GM19035 (cell line): ENCODE results near the gene METAP1D.
"Not testable (repeated sequence)": the region's sequence is repeated elsewhere in the genome, so short reads cannot be mapped to it uniquely, and the experiment has no call there.

Source experiments
- ATAC-seq: cut with Tn5 transposase; IDR thresholded peaks from one replicate; pipeline ENCODE4 v1.9.1; 2021; ENCODE audit not compliant: unreplicated experiment

The METAP1D gene

DNA sequence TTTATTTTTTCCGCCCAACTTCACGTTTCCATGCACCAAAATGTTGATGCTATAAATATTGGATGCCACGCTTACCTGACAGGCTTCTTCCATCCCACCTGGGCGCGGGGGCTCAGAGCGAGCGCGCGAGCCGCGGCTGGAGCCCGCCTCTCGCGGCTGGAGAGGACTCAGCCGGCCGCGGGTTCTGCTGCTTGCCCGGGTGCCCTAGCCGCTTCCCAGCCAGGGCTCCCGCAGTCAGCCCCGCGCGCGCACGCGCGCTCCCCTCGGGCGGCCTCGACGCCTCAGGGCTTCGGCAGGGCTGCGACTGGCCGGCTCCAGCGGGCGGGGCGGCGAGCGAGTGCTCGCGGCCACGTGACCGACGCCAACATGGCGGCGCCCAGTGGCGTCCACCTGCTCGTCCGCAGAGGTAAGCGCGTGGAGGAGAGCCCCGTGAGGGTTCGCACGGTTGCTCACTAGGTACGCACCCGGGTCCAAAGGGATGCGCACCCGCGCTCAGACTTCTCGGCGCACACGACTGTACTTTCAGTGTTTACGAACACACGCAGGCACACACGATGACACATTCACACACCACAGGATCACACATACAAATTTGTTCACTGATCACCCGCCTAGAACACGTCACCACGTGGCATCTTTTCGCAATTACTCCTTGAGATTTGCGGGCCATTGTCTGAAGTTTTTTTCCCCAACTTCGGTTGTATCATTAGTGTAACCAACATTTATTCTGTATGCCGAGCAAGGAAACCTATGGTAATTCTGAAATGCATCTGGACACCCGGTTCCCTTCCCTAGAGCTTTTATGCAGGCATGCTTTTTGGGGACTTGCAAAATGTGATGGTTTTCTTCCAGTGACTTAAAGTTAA is at the start of gene METAP1D:
Gene METAP1D, plus strand, starts transcription at position 350 of the 866 bp plus-strand sequence. Its CDS starts 17 bp downstream, at position 367.
- ATAC-seq = peak; percentile 99

DNA sequence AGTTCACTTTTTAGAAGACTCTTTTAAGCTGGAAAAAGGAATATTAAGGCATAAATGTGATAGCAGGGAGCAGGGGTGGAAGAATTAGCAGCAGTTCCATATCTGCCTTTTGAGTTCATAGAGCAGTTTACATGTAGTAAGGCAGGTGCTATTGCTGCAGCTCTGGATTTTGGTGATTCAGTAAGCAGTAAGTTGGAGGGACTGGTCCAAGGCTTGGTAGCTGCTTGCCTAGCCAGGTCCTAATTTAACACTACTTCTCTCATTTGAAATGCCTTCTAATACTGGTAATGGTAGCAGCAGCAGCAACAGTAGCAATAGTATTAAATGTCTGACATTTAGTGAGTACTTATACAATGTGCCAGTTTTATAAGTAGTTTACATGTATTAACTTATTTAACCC is 47.5 kb upstream of the METAP1D start:
- ATAC-seq = no peak

DNA sequence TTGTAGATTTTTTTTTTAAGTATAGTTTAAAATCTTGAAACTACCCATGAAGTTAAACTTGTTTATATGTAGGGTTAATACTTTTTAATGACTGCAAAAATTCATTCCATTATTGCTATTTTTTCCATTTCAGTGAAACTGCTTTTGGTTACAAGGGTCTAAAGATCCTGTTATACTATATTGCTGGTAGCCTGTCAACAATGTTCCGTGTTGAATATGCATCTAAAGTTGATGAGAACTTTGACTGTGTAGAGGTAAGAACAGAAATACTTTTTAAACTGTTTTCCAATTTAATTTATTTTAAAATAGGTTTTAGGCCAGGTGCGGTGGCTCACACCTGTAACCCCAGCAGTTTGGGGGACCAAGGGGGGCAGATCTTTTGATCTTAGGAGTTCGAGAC is 47.0 kb upstream of the METAP1D start:
- no peak for ATAC-seq

DNA sequence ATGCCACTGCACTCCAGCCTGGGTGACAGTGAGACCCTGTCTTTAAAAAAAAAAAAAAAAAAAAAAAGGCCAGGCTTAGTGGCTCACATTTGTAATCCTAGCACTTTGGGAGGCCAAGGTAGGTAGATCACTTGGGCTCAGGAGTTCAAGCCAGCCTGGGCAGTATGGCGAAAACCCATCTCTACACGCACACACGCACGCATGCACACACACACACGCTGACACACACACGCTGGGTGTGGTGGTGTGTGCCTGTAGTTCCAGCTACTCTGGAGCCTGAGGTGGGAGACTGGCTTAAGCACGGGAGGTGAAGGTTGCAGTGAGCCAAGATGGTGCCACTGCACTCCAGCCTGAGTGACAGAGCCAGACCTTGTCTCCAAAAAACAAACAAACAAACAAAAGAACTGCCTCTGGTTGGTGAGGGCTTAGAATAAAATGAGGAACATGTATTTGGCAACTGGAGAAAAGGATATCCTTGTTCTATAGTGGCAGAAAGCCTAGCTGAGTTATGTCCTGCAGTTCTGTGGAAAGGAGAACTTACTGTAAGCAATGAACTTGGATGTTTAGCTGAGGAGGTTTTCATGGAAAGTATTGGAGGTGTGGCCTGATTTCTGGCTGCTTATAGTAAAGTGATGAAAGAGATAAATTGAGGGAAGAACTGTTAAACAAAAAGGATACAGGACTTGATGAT is 43.5 kb upstream of the METAP1D start:
- ATAC-seq = no peak

DNA sequence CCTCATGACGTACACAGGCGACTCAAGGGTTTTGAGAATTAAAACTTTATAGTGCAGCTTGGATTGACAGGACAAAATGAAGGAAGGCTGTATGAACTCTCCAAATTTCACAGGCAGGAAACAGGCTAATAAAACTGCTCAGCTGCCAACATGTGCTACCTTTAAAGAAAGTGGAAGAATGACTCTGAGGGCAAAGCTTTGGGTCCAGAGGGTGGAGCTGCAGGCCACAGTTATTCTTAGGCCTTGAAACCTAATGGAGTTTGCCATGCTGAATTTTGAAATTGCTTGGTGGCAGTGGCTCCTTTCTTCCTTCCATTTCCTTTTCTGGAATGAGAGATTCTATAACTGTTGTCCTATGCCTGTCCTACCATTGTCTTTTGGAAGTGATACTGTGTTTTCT is 42.7 kb upstream of the METAP1D start:
- ATAC-seq = no peak

DNA sequence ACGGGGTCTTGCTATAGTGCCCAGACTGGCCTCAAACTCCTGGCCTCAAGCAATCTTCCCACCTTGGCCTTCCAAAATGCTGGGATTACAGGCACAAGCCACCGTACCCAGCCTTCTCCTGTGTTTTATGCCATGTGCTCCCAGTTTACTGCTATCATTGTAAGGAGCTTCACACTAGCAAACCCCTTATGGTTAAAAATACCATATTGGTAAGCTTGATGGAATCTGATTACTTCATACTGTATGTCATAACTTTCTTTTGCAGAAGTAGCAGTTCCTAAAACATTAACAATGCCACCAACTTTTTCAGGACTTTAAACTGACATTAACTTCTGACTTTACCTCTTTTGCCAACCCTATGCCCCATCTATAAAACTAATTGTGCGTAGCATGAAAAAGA is 41.3 kb upstream of the METAP1D start:
- no peak for ATAC-seq

DNA sequence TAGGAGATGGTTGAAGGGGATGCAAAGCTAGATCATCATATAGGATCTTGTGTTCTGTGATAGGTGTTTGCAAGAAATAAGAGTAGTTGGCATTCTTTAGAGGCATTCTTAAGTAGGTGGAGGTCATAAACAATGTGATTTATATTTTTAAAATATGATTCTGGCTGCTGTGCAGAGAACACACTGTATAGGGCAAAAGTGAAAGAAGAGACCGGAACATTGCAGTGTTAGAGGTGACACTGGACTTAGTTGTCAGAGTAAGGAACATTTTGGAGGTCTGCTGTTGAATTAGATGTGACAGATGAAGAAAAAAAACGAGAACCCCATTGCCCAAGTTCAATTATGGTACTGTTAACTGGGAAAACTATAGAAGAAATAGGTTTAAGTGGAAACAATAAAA is 39.8 kb upstream of the METAP1D start:
- ATAC-seq = no peak

DNA sequence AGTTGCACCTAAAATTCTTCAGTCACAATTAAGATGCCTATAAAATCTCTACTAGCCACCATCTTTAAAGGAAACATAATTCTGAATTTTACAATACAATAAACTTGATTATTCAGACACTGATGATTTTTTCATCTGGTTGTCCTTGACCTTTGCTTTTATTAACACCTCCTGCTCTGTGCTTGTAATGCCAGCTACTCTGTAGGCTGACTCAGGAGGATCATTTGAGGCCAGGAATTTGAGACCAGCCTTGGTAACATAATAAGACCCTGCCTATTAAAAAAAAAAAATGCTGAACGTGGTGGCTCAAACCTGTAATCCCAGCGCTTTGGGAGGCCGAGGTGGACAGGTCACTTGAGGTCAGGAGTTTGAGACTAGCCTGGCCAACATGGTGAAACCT is 39.2 kb upstream of the METAP1D start:
- no peak for ATAC-seq

DNA sequence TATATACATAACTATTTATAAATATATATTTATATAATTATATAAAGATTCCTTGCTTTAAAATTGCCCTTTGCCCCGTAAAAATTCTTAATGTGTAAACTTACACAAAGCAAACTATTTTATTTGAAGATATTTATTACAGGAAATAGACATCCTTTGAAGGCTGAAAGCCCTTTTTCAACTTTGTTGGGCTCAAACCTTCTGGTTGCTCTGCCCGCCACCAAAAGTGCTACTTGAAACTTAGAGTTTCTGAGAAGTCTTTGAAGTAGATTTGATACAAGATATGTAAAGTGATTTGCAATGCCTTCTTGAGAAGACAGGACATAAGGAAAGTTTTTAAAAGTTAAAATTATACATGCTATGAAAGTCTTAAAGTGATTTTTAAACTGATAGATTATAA is 36.6 kb upstream of the METAP1D start:
- ATAC-seq = no peak

DNA sequence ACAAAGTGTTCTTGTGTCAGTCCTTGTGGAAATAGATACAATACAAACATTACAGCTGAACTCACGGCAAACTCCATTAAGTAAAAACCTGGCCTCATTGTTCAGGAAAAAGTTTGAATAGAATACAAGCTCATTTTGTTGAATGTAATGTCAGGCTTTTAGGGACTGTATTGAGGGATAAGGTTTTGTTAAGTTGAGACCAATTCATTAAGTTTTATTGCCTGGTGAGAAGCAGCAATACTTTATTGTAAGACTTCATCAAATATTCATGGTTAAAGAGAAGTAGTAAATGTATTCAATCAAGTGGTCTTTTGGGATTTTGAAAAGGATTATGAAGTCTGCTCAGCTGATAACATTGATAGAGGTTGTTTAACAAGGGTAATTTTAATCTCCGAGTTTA is 35.4 kb upstream of the METAP1D start:
- no peak for ATAC-seq

DNA sequence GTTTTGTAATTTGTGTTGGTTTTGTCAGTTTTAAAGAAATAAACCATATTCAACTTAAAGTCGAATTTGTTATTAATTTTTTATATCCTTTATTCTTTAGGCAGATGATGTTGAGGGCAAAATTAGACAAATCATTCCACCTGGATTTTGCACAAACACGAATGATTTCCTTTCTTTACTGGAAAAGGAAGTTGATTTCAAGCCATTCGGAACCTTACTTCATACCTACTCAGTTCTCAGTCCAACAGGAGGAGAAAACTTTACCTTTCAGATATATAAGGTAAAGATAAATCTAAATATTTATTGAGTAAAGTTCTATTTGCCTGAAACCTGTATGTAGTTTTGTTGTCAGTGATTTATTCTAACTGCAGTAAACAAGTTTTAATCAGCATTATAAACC is 34.5 kb upstream of the METAP1D start:
- no peak for ATAC-seq

DNA sequence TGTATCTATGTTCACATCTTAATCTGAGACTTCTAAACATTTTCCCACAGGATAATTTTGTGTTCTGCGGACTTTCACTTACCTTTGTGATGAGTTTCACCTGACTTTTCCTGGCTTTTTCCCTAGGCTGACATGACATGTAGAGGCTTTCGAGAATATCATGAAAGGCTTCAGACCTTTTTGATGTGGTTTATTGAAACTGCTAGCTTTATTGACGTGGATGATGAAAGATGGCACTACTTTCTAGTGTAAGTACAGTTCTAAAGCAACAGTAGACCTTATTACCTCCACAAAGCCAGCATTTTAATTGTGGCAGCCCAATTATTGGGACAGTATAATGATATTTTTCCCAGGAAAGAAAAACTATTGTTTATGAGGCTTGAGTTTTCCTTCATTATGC is 34.1 kb upstream of the METAP1D start:
- no peak for ATAC-seq

DNA sequence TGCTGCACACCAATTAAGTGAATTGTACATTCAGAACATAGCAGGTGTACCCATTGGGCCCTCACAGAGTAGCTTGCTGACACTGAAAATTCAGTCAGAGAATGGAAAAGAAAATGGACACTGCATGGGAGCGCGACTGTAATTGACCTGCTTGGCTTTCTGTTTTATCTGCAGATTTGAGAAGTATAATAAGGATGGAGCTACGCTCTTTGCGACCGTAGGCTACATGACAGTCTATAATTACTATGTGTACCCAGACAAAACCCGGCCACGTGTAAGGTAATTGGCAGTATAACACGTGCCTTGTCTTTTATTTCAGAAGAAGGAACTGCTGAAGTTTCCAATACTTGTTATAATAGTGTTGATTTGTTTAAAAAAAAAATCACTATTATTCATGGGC is 33.5 kb upstream of the METAP1D start:
- ATAC-seq = no peak

DNA sequence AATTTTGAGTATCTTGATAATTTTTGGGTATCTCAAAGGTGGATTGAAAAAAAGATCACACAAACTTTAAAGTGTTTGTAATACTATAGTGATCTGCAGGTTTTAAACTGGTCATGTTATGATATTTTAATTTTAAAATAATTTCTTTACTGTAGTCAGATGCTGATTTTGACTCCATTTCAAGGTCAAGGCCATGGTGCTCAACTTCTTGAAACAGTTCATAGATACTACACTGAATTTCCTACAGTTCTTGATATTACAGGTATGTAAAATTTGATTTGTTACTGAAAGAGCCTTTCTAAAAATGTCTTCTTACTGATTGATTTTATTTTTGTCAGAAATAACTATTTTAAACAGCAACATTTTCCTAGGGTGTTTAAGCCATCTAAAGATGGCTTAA is 33.1 kb upstream of the METAP1D start:
- no peak for ATAC-seq

DNA sequence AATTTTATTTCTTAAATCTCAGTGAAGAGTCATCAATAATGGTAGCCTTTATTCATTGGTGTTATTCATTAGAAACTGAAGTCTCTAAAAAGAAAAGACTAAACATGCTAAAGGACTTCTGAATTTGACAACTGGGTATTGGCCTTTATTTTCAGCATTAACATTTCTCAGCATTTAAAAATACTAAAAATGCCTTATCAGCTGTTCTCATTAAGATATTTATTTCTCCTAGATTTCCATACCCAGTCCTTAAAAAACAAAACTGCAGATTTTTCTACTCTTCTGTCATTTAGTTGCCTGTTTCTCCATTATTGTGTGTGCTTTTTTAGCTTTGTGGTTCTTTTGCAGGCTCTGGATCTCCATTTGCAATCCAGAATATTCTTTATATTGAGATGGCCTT is 31.2 kb upstream of the METAP1D start:
- no peak for ATAC-seq

DNA sequence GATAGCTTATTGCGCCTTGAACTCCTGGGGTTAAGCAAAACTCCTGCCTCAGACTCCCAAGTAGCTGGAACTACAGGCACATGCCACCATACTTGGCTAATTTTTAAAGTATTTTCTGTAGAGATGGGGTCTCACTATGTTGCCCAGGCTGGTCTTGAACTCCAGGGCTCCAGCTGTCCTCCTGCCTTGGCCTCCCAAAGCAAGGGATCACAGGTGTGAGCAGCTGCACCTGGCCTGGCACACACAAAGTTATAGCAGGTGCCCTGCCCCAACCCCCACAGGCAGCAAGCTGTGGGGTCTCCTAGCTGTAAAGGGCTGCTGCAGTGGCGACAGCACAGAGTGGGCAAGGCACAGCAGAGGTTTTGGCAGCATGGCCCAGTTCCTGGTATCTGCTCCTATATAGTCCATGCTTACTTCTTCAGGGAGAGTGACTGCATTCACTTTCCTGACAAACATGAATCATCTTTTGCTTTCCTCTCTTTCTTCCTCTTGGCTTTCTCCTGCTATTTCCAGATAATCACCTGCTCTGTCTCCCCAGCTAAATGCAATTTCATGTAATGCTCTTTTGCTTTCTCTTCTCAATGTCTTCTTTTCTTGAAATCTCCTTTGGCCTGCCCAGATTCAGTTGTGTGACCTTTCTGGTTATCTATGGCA is 27.3 kb upstream of the METAP1D start:
- ATAC-seq = no peak

DNA sequence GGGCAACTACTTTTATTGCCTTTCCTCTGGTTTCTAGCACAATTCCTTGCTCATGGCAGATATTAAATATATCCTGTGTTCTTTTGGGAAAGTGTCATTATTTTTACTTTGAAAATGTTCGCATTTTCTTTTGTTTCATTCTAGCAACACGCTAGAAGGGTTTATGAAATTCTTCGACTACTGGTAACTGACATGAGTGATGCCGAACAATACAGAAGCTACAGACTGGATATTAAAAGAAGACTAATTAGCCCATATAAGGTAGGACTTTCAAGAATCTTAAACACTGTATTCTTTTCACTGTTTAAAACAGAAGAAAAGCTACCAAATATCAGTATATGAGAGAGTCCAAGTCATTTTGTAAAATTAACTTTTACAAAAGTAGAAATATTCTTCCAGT is 20.6 kb upstream of the METAP1D start:
- ATAC-seq = no peak

DNA sequence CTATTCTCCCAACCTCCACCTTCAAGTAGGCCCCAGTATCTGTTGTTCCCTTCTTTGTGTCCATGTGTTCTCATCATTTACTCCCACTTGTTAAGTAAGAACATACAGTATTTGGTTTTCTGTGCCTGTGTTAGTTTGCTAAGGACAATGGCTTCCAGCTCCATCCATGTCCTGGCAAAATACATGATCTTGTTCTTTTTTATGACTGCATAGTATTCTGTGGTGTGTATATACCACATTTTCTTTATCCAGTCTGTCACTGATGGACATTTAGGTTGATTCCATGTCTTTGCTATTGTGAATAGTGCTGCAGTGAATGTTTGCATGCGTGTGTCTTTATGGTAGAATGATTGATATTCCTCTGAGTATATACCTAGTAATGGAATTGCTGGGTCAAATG is 15.8 kb upstream of the METAP1D start:
- ATAC-seq = not testable (repeated sequence)

DNA sequence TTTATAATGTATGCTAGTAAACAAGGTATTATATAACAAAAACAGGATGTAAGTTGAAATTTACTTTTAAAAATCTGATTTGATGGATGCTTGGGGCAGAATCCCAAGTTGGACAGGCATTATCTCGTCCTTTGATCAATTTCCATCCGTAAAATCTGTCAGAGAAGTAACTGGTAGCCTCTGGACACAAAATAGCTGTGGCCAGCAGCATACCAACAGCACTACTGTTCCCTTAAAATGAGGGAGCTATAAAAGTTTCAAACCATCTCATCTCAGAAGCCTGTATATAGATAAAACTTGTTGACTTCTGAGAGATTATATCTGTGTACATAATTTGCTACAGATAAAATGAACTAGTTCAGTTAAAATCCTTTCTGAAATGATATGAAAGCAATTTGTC is 14.7 kb upstream of the METAP1D start:
- no peak for ATAC-seq

DNA sequence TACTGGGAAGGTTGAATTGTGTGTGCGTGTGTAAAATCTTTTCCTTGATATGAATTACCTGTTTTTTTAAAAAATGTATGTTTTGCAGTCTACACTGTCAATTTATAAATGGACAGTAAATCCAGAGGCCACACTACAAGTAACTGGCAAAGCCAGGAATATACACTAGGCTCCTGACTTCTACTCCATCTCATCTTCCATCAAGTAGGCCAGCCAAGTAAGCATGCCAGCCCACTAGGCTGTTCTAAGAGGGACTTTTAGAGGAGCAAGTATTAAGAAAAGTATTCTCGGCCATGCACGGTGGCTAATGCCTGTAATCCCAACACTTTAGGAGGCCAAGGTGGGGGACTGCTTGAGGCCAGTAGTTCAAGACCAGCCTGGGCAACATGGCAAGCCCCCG is 13.0 kb upstream of the METAP1D start:
- ATAC-seq = no peak

DNA sequence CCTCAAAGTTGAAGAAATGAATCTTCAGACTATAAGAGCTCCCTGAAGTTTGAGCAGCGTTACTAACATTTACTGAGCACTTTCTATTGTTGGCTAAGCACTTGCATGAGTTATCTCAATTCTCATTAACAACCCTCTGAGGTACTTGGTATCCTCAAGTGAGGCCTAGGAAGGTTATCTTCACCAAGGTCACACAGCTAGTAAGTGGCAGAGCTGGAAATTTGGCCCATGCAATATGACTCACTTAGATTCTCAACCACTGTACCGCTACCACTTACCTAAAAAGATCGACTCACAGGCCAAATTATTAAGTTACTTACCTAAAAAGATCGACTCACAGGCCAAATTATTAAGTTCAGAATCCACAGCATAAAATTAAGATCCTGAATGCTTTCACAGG is 8.7 kb upstream of the METAP1D start:
- ATAC-seq = no peak

DNA sequence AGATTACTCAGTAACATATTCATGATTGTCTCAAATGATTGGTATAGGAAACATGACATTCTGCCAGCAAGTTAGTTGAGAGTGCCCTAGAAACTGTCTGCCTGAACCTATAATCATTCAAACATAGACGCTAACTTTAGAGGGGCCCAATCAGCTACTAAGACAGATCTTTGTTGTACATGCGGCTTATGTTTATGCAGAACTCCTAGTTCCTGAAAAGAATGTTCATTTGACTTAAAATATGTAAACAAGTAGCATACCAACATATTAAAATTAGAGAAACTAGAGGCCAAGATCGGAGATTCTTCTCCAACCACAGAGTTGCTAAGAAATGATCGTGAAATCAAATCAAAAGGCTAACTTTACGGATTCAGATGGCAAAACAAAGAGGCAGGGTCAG is 4.2 kb upstream of the METAP1D start:
- no peak for ATAC-seq
